ENCODE data around the gene TK2. TPM values are rescaled to one million over a fixed set of nuclear protein-coding genes. Genes with fewer than 3 reads are reported as not detected.

The TK2 gene
- total RNA-seq, 3 donors from 2014 or later: 14.4 to 29.4 (median 17.8) TPM

- H3K4me1 ChIP-seq (ENCODE audit: low read depth): peaks cover 25% of the 10 kb centered on the region
- no peak for ATAC-seq
- no peaks in the 10 kb centered on the region for H3K9me3 ChIP-seq
- peaks cover 4% of the 10 kb centered on the region for H3K36me3 ChIP-seq (ENCODE audit: low read depth)
- no peak overlapping the region for H3K4me3 ChIP-seq
- no peak for TF ChIP-seq CTCF (IDR thresholded peaks at IDR 0.05)
- intact Hi-C loops (cut with DNase I, micrococcal nuclease): no loop called here
- DNase-seq: peak in 1 of 3 donors; percentile 19
Measured at GRCh38 chr16:66512272-66513110, 37.4 kb downstream of the TK2 start.

GRCh38 chr16:66511602-66512271 is 38.2 kb downstream of the TK2 start:
- TF ChIP-seq CTCF (IDR thresholded peaks at IDR 0.05): no peak
- no peaks in the 10 kb centered on the region for H3K9me3 ChIP-seq
- DNase-seq (peak in 1 of 3 donors; percentile 22), ATAC-seq (no peak)
- no peak overlapping the region for H3K4me3 ChIP-seq
- peaks cover under 1% of the 10 kb centered on the region for H3K36me3 ChIP-seq (ENCODE audit: low read depth)
- intact Hi-C loops (cut with DNase I, micrococcal nuclease): no loop called here
- peaks cover 17% of the 10 kb centered on the region for H3K4me1 ChIP-seq (ENCODE audit: low read depth)

- Histone ChIP-seq H3K9me3 (no peaks in the 10 kb centered on the region), H3K4me1 (ENCODE audit: low read depth) (peaks cover 10% of the 10 kb centered on the region), H3K4me3 (no peak overlapping the region), H3K36me3 (ENCODE audit: low read depth) (no peaks in the 10 kb centered on the region)
- intact Hi-C loops (cut with DNase I, micrococcal nuclease): no loop called here
- no peak for ATAC-seq
- peak in 1 of 3 donors; percentile 16 for DNase-seq
- no peak for TF ChIP-seq CTCF (IDR thresholded peaks at IDR 0.05)
Measured at GRCh38 chr16:66510711-66511601, 39.0 kb downstream of the TK2 start.

GRCh38 chr16:66510298-66510697 is 39.6 kb downstream of the TK2 start:
- no peak overlapping the region for H3K4me3 ChIP-seq
- DNase-seq (peak in 1 of 3 donors; percentile 16), ATAC-seq (no peak)
- no peaks in the 10 kb centered on the region for H3K36me3 ChIP-seq (ENCODE audit: low read depth)
- H3K4me1 ChIP-seq (ENCODE audit: low read depth): peaks cover 10% of the 10 kb centered on the region
- TF ChIP-seq CTCF (IDR thresholded peaks at IDR 0.05): no peak
- H3K9me3 ChIP-seq: no peaks in the 10 kb centered on the region
- intact Hi-C loops (cut with DNase I, micrococcal nuclease): no loop called here

GRCh38 chr16:66509576-66509975 is 40.3 kb downstream of the TK2 start:
- H3K9me3 ChIP-seq: no peaks in the 10 kb centered on the region
- no peaks in the 10 kb centered on the region for H3K36me3 ChIP-seq (ENCODE audit: low read depth)
- peak in 1 of 3 donors; percentile 20 for DNase-seq
- peaks cover 10% of the 10 kb centered on the region for H3K4me1 ChIP-seq (ENCODE audit: low read depth)
- no peak for ATAC-seq
- no peak overlapping the region for H3K4me3 ChIP-seq
- intact Hi-C loops (cut with DNase I, micrococcal nuclease): no loop called here
- no peak for TF ChIP-seq CTCF (IDR thresholded peaks at IDR 0.05)
